ENCODE results near the gene MAST4. TPM values are rescaled to one million over a fixed set of nuclear protein-coding genes. Genes with fewer than 3 reads are reported as not detected.

The MAST4 gene
- total RNA-seq, 2 donors from 2014 or later: 36.8 to 45.7 TPM

DNA sequence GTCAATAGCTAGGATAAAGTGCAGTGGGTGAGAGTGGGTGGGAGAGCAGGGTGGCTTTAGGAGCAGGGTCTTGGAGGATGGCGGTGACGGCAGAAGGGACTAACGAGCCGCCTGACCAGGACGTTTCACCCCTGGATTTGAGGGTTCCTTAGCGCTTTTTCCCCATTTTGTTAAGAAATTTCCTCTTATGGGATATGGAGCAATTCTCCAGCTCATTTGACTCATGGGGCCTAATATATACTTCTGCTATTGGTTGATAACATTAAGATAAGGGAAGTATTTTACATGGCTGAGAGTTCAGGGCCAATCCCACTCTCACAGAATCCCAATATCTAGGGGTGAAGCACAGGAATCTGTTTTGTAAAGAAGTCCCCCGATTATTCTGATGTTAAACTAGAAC is 582.8 kb downstream of the MAST4 start:
- TF ChIP-seq CTCF (IDR thresholded peaks at IDR 0.05): no peak
- TF ChIP-seq POLR2A (IDR thresholded peaks at IDR 0.05): no peak
- no peaks in the 10 kb centered on the region for H3K36me3 ChIP-seq
- H3K27me3 ChIP-seq (replicated peaks; ENCODE audit: insufficient read depth): no peaks in the 10 kb centered on the region
- no peak overlapping the region for H3K27ac ChIP-seq
- WGBS: 95% methylated on average over 7 of the region's 7 CpGs
- H3K4me1 ChIP-seq (replicated peaks): no peaks in the 10 kb centered on the region
- no peak for DNase-seq (ENCODE audit: low spot score)
- intact Hi-C loops (cut with DNase I): no loop called here
- H3K9me3 ChIP-seq: no peaks in the 10 kb centered on the region
- no peak overlapping the region for H3K4me3 ChIP-seq

GRCh38 chr5:67179697-67180361 is 583.6 kb downstream of the MAST4 start:
- no peak for DNase-seq (ENCODE audit: low spot score)
- no peaks in the 10 kb centered on the region for H3K36me3 ChIP-seq
- H3K4me3 ChIP-seq: no peak overlapping the region
- no peaks in the 10 kb centered on the region for H3K27me3 ChIP-seq (replicated peaks; ENCODE audit: insufficient read depth)
- 75% methylated on average over 5 of the region's 5 CpGs for WGBS
- TF ChIP-seq POLR2AphosphoS5 (IDR thresholded peaks at IDR 0.05): no peak
- no peak for TF ChIP-seq CTCF (IDR thresholded peaks at IDR 0.05)
- TF ChIP-seq POLR2A (IDR thresholded peaks at IDR 0.05): no peak
- no peaks in the 10 kb centered on the region for H3K4me1 ChIP-seq (replicated peaks)
- H3K9me3 ChIP-seq: no peaks in the 10 kb centered on the region
- intact Hi-C loops (cut with DNase I): no loop called here
- no peak overlapping the region for H3K27ac ChIP-seq

- 41% methylated on average over 5 of the region's 5 CpGs for WGBS
These were observed 585.5 kb downstream of the MAST4 start for GRCh38 chr5:67181648-67182221.

GRCh38 chr5:67182301-67182790 is 586.2 kb downstream of the MAST4 start:
- TF ChIP-seq POLR2A (IDR thresholded peaks at IDR 0.05) (peak; percentile 15), POLR2AphosphoS5 (IDR thresholded peaks at IDR 0.05) (peak; percentile 48), CTCF (IDR thresholded peaks at IDR 0.05) (no peak)
- H3K27ac ChIP-seq: peak overlapping the region; percentile 44 to 50
- no peaks in the 10 kb centered on the region for H3K36me3 ChIP-seq
- no peaks in the 10 kb centered on the region for H3K9me3 ChIP-seq
- no peaks in the 10 kb centered on the region for H3K27me3 ChIP-seq (replicated peaks; ENCODE audit: insufficient read depth)
- DNase-seq (ENCODE audit: low spot score): no peak
- H3K4me1 ChIP-seq (replicated peaks): no peaks in the 10 kb centered on the region
- WGBS: 7% methylated on average over 6 of the region's 6 CpGs
- no peak overlapping the region for H3K4me3 ChIP-seq
- intact Hi-C loops (cut with DNase I): no loop called here

More at GRCh38 chr5:67181648-67182221, 585.5 kb downstream of the MAST4 start:
- Histone ChIP-seq H3K36me3 (no peaks in the 10 kb centered on the region), H3K27me3 (replicated peaks; ENCODE audit: insufficient read depth) (no peaks in the 10 kb centered on the region), H3K4me1 (replicated peaks) (no peaks in the 10 kb centered on the region), H3K4me3 (no peak overlapping the region), H3K9me3 (no peaks in the 10 kb centered on the region), H3K27ac (peak overlapping the region; percentile 44 to 50)
- no peak for TF ChIP-seq CTCF (IDR thresholded peaks at IDR 0.05)
- no peak for TF ChIP-seq POLR2A (IDR thresholded peaks at IDR 0.05)
- TF ChIP-seq POLR2AphosphoS5 (IDR thresholded peaks at IDR 0.05): no peak
- no peak for DNase-seq (ENCODE audit: low spot score)
- intact Hi-C loops (cut with DNase I): no loop called here

DNA sequence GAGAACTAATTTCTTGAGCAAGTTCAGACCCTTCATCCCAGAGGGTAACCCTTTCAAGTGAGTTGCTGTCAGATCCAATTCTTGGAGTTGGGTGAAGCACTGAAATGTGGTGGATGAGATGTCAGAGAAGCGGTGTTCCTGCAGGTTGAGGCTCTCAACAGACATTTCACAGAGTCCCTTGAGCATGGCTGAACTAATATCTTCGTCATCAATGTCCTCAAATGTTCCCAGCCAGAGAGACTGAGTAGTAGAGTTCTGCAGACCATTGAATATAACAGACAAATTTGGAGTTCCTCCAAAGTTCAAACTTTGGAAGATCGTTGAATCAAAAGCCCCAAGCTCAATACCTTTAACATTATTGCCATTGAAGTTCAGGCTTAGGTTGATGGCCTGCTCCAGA is 587.7 kb downstream of the MAST4 start:
- Histone ChIP-seq H3K4me1 (replicated peaks) (no peaks in the 10 kb centered on the region), H3K9me3 (no peaks in the 10 kb centered on the region), H3K36me3 (no peaks in the 10 kb centered on the region), H3K27me3 (replicated peaks; ENCODE audit: insufficient read depth) (no peaks in the 10 kb centered on the region), H3K4me3 (no peak overlapping the region), H3K27ac (no peak overlapping the region)
- intact Hi-C loops (cut with DNase I): no loop called here
- 98% methylated on average over 3 of the region's 3 CpGs for WGBS
- no peak for DNase-seq (ENCODE audit: low spot score)
- TF ChIP-seq POLR2A (IDR thresholded peaks at IDR 0.05) (no peak), POLR2AphosphoS5 (IDR thresholded peaks at IDR 0.05) (no peak), CTCF (IDR thresholded peaks at IDR 0.05) (no peak)
